K562 (cell line): ENCODE results near the gene MAPK8IP2. TPM values are rescaled to one million over a fixed set of nuclear protein-coding genes. Genes with fewer than 3 reads are reported as not detected.
"Not testable (repeated sequence)": the region's sequence is repeated elsewhere in the genome, so short reads cannot be mapped to it uniquely, and the experiment has no call there.

Source experiments
- ATAC-seq: fragments of 200-7000 bp; cut with Tn5 transposase; 3 replicates; pipeline ENCODE4 v1.9.1; 2020; ENCODE audit warnings: moderate library complexity
- BruUV-seq: library from RNA; stranded (reverse); fragments of 400-500 nt; replicated peaks from 2 replicates; lab custom pipeline; 2021; lab: Mats Ljungman, UMichigan
- CTCF ChIA-PET: fragments of 300-600 bp; formaldehyde crosslinking; extraction: SDS; loops from one replicate; lab custom pipeline; 2021; ENCODE audit warnings: low intra/inter-chr PET ratio; lab: Yijun Ruan, JAX
- POLR2A ChIA-PET: fragments of 300-600, 350-650 bp; sonication (Branson Sonifier 250); formaldehyde crosslinking; extraction: SDS; loops from one replicate; lab custom pipeline; 2021; ENCODE audit warnings: antibody characterized with exemption, inconsistent platforms; lab: Yijun Ruan, JAX
- DNase-seq, 4 experiments: peaks; one replicate each; pipeline versions ENCODE4 v3.0.0 to v3.0.0-alpha.2; 2011 to 2018; ENCODE audit warnings: low spot score in 3 of 4, mixed read lengths in 3 of 4; ENCODE audit errors: extremely low read depth in 1 of 4
- FAIRE-seq: peaks from 2 replicates; lab custom pipeline; 2011; peaks lifted over from hg19 to GRCh38; lab: Jason Lieb, UNC
- H2AFZ ChIP-seq: 2 replicates; pipeline ENCODE4 v1.6.0; 2011; ENCODE audit warnings: low read depth, low read length, control low read depth, inconsistent platforms
- H3K27ac ChIP-seq: fragments of 200-600 bp; 3 replicates; pipeline ENCODE4 v1.8.0; 2011; ENCODE audit warnings: low read depth, mild to moderate bottlenecking, control low read depth, inconsistent platforms, low read length, moderate library complexity, mixed read lengths; ENCODE audit errors: extremely low read depth
- H3K27me3 ChIP-seq, 2 experiments: fragments of 300-600 bp in 1 of 2; 2 replicates in 1 of 2; 3 replicates in 1 of 2; pipeline versions ENCODE4 v1.6.0 to v1.8.0; 2011; ENCODE audit warnings: inconsistent platforms in 2 of 2, low read length in 2 of 2, mild to moderate bottlenecking in 1 of 2, mixed read lengths in 1 of 2, moderate library complexity in 1 of 2; ENCODE audit not compliant: control insufficient read depth in 2 of 2, insufficient read depth in 2 of 2
- H3K36me3 ChIP-seq: fragments of 300-600 bp; 3 replicates; pipeline ENCODE4 v1.8.0; 2011; ENCODE audit warnings: mild to moderate bottlenecking, low read length, inconsistent platforms; ENCODE audit not compliant: control insufficient read depth, insufficient read depth
- H3K4me1 ChIP-seq, 2 experiments: fragments of 200-600 bp in 1 of 2; replicated peaks in 1 of 2; 2 replicates in 1 of 2; 3 replicates in 1 of 2; pipeline versions ENCODE4 v1.5.1 to v1.8.0; 2011; ENCODE audit warnings: inconsistent platforms in 2 of 2, low read length in 2 of 2, mild to moderate bottlenecking in 1 of 2, mixed read lengths in 1 of 2, moderate library complexity in 1 of 2; ENCODE audit not compliant: control insufficient read depth in 2 of 2, insufficient read depth in 2 of 2
- H3K4me2 ChIP-seq: 2 replicates; pipeline ENCODE4 v1.6.1; 2011; ENCODE audit warnings: low read length, control low read depth, inconsistent platforms, mixed read lengths; ENCODE audit not compliant: insufficient read depth
- H3K4me3 ChIP-seq: fragments of 200-600 bp; sonication (generic), shearing (Covaris generic); 2 replicates; pipeline ENCODE4 v1.5.1; 2016; ENCODE audit warnings: control low read depth, inconsistent platforms
- H3K79me2 ChIP-seq: fragments of 200-600 bp; 3 replicates; pipeline ENCODE4 v1.8.0; 2011; ENCODE audit warnings: low read length, inconsistent platforms; ENCODE audit not compliant: control insufficient read depth, insufficient read depth
- H3K9ac ChIP-seq, 2 experiments: 2 replicates each; pipeline versions ENCODE4 v1.6.0 to v1.6.1; 2011; ENCODE audit warnings: low read depth in 2 of 2, low read length in 2 of 2, control low read depth in 1 of 2, inconsistent platforms in 1 of 2, mild to moderate bottlenecking in 1 of 2, mixed read lengths in 1 of 2; ENCODE audit not compliant: insufficient read depth in 1 of 2
- H3K9me1 ChIP-seq: one replicate; pipeline ENCODE4 v1.6.0; 2011; ENCODE audit warnings: inconsistent platforms, mild to moderate bottlenecking, low read length, moderate library complexity; ENCODE audit not compliant: control insufficient read depth, insufficient read depth
- H3K9me3 ChIP-seq: replicated peaks from 2 replicates; pipeline ENCODE4 v1.5.1; 2011; ENCODE audit warnings: low read depth, low read length, inconsistent platforms; ENCODE audit not compliant: control insufficient read depth, insufficient read depth
- H4K20me1 ChIP-seq: replicated peaks from 2 replicates; pipeline ENCODE4 v1.6.1; 2011; ENCODE audit warnings: low read length, inconsistent platforms, mixed read lengths; ENCODE audit not compliant: control insufficient read depth, insufficient read depth
- PRMT5 ChIP-seq: sonication (generic); formaldehyde crosslinking; IDR thresholded peaks from 2 replicates; pipeline ENCODE4 v1.5.0; 2020; ENCODE audit warnings: missing genetic modification reagents
- THAP12 ChIP-seq: fragments of 250-450 bp; sonication (Bioruptor Pico); IDR thresholded peaks from 2 replicates; pipeline ENCODE4 v1.9.0; 2021; ENCODE audit warnings: mild to moderate bottlenecking, inconsistent platforms
- ZNF785 ChIP-seq: fragments of 250-450 bp; sonication (Bioruptor Pico); IDR thresholded peaks from 2 replicates; pipeline ENCODE4 v1.4.0; 2020; ENCODE audit warnings: mild to moderate bottlenecking
- WGBS: fragments of 100-300 bp; shearing (Covaris generic); methylation state at CpG from one replicate; pipeline ENCODE4 v1.1.6; 2016; ENCODE audit warnings: low coverage, mixed read lengths; ENCODE audit not compliant: insufficient coverage; ENCODE audit errors: missing lambda C conversion rate; 5-methylcytosine and 5-hydroxymethylcytosine counted together
- in situ Hi-C: fragments of 300-500 bp; cut with MboI; formaldehyde crosslinking; loops from 4 replicates; pipeline ENCODE4 v1.15.0; 2018; ENCODE audit warnings: inconsistent platforms, mixed read lengths
- intact Hi-C: fragments of 100-400 bp; cut with micrococcal nuclease; formaldehyde crosslinking; loops from 2 replicates; pipeline ENCODE4 v1.14.2; 2022
- polyA plus RNA-seq, 8 experiments: library from polyadenylated mRNA; depleted of rRNA in 4 of 8; stranded (reverse) in 5 of 8; unstranded in 3 of 8; fragments of >200 nt; fragmentation: Nextera tagmentation in 2 of 8; fragmentation: Illumina TruSeq in 1 of 8; extraction: Ambion mirVana in 2 of 8; extraction: Trizol in 1 of 8; gene quantifications; 2 replicates each; pipeline versions ENCODE4 v1.2.1 to v1.2.3, GENCODE V29; 2011 to 2014; ENCODE audit warnings: inconsistent platforms in 1 of 8, missing spikeins in 1 of 8
- total RNA-seq, 7 experiments: library from RNA; depleted of rRNA in 6 of 7; stranded (reverse); fragments of >200 nt in 6 of 7; fragmentation: Illumina TruSeq in 2 of 7; extraction: Trizol in 2 of 7; gene quantifications; 2 replicates each; pipeline versions ENCODE4 v1.2.1 to v1.2.3, GENCODE V29; 2011 to 2021; ENCODE audit warnings: low replicate concordance in 1 of 7

The MAPK8IP2 gene
- total and polyA plus RNA-seq, 9 of the 15 experiments (the other 6 are each of a cell fraction or from before 2014, with no cell fraction given): 0.01 to 0.47 (median 0.07) TPM; not detected in 2

- TF ChIP-seq PRMT5 (CRISPR knock-in tag) (no peak), THAP12 (no peak), ZNF785 (no peak)
These were observed 52.7 kb downstream of the MAPK8IP2 start (continued) for GRCh38 chr22:50653256-50653655.

DNA sequence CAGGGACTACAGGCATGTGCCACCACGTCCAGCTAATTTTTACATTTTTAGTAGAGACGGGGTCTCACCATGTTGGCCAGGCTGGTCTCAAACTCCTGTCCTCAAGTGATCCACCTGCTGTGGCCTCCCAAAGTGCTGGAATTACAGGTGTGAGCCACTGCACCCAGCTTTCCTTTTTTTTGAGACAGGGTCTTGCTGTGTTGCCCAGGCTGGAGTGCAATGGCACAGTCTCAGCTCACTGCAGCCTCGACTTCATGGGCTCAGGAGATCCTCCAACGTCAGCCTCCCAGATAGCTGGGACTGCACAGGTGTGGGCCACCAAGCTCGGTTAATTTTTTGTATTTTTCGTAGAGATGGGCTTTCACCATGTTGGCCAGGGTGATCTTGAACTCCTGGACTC lies 54.1 kb downstream of the MAPK8IP2 start:
- FAIRE-seq, H3K4me3 ChIP-seq, intact Hi-C loops, H3K9me3 ChIP-seq, H3K36me3 ChIP-seq, H3K4me2 ChIP-seq, H3K9ac ChIP-seq, DNase-seq, H2AFZ ChIP-seq, H3K27ac ChIP-seq, H3K4me1 ChIP-seq, H3K9me1 ChIP-seq, H3K79me2 ChIP-seq, BruUV-seq, H4K20me1 ChIP-seq, ATAC-seq, in situ Hi-C loops: not testable (repeated sequence)
- POLR2A ChIA-PET: interaction anchor here (0.6 to 0.9 kb wide), 2 partner anchors 12 to 138 kb away, joined by 3 read pairs; no protein-coding TSS in a partner anchor
- peaks cover 20 to 42% of the 10 kb centered on the region in 2 experiments; a peak in 4 of 5 replicates for H3K27me3 ChIP-seq
- 0% methylated on average over 6 of the region's 6 CpGs for WGBS
- CTCF ChIA-PET: interaction anchor here (0.6 kb wide), 1 partner anchor 71 kb away, joined by 3 read pairs; no protein-coding TSS in a partner anchor
